ENCODE results near the gene C3orf70. TPM values are rescaled to one million over a fixed set of nuclear protein-coding genes. Genes with fewer than 3 reads are reported as not detected.

Gene C3orf70
- total RNA-seq, 2 experiments from 2014 or later: not detected

GRCh38 chr3:185057829-185058228 is 95.0 kb downstream of the C3orf70 start:
- no peaks in the 10 kb centered on the region for H3K79me2 ChIP-seq (ENCODE audit: insufficient read depth, low read depth, low read length)
- no peak overlapping the region for H3K27ac ChIP-seq (ENCODE audit: low read depth, low read length, poor library complexity, severe bottlenecking)
- ChIA-PET CTCF (ENCODE audit: unreplicated experiment) (no interaction called here), POLR2A (interaction anchor here (0.6 kb wide), 1 partner anchor 1252 kb away, joined by 4 read pairs; no protein-coding TSS in a partner anchor)
- H3K36me3 ChIP-seq (ENCODE audit: insufficient read depth, low read length): peaks cover 17% of the 10 kb centered on the region
- H4K20me1 ChIP-seq (ENCODE audit: insufficient read depth, low read length): no peaks in the 10 kb centered on the region
- H3K9me2 ChIP-seq (ENCODE audit: insufficient read depth, low read length): no peaks in the 10 kb centered on the region
- DNase-seq (ENCODE audit: low spot score): no peak
- 0 out of 2 replicates have a peak, but pooled peaks cover 3% of the 10 kb centered on the region for H3K9me3 ChIP-seq (ENCODE audit: low read length)
- H3K4me2 ChIP-seq (ENCODE audit: low read length): no peak overlapping the region
- H3K4me1 ChIP-seq (ENCODE audit: insufficient read depth, low read length, poor library complexity, severe bottlenecking): no peaks in the 10 kb centered on the region
- intact Hi-C loops (cut with micrococcal nuclease; ENCODE audit: unreplicated experiment): no loop called here
- BruUV-seq (replicated peaks): no TSS peak
- no peak overlapping the region for H2AFZ ChIP-seq (ENCODE audit: low read length)
- TF ChIP-seq CTCF (conservative IDR thresholded peaks at IDR 0.05; ENCODE audit: low read length) (no peak), EZH2phosphoT487 (IDR thresholded peaks at IDR 0.05; ENCODE audit: borderline replicate concordance, low read depth, low read length) (no peak)
- no peak overlapping the region for H3K4me3 ChIP-seq (ENCODE audit: low read depth, low read length, poor library complexity, severe bottlenecking)

DNA sequence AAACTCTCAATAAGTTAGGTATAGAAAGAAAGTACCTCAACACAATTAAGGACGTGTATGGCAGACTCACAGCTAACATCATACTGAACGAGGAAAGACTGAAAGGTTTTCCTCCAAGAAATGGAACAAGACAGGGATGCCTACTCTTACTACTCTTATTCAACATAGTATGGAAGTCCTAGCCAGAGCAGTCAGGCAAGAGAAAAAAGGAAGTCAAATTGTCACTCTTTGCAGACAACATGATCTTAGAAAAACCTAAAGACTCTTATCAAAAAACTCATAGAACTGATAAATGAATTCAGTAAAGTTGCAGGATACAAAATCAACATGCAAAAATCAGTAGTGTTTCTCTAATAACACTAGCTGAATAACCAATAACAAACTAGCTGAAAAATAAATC is 96.0 kb downstream of the C3orf70 start:
- H3K9me3 ChIP-seq (ENCODE audit: low read length): 0 out of 2 replicates have a peak, but pooled peaks cover 3% of the 10 kb centered on the region

More for the DNA sequence above, 96.0 kb downstream of the C3orf70 start:
- ChIA-PET CTCF (ENCODE audit: unreplicated experiment) (no interaction called here), POLR2A (interaction anchor here (0.7 kb wide), 2 partner anchors 37 to 116 kb away, joined by 3 read pairs; no protein-coding TSS in a partner anchor)
- H3K4me2 ChIP-seq (ENCODE audit: low read length): no peak overlapping the region
- H3K27ac ChIP-seq (ENCODE audit: low read depth, low read length, poor library complexity, severe bottlenecking): no peak overlapping the region
- H3K4me1 ChIP-seq (ENCODE audit: insufficient read depth, low read length, poor library complexity, severe bottlenecking): no peaks in the 10 kb centered on the region
- TF ChIP-seq CTCF (conservative IDR thresholded peaks at IDR 0.05; ENCODE audit: low read length) (no peak), EZH2phosphoT487 (IDR thresholded peaks at IDR 0.05; ENCODE audit: borderline replicate concordance, low read depth, low read length) (no peak)
- no peaks in the 10 kb centered on the region for H3K9me2 ChIP-seq (ENCODE audit: insufficient read depth, low read length)
- peaks cover 21% of the 10 kb centered on the region for H3K36me3 ChIP-seq (ENCODE audit: insufficient read depth, low read length)
- H3K4me3 ChIP-seq (ENCODE audit: low read depth, low read length, poor library complexity, severe bottlenecking): no peak overlapping the region
- DNase-seq (ENCODE audit: low spot score): no peak
- no TSS peak for BruUV-seq (replicated peaks)
- intact Hi-C loops (cut with micrococcal nuclease; ENCODE audit: unreplicated experiment): no loop called here
- no peak overlapping the region for H2AFZ ChIP-seq (ENCODE audit: low read length)
- no peaks in the 10 kb centered on the region for H4K20me1 ChIP-seq (ENCODE audit: insufficient read depth, low read length)
- H3K79me2 ChIP-seq (ENCODE audit: insufficient read depth, low read depth, low read length): no peaks in the 10 kb centered on the region
